HepG2 (cell line): ENCODE results near the gene ODAD4. TPM values are rescaled to one million over a fixed set of nuclear protein-coding genes. Genes with fewer than 3 reads are reported as not detected.

Experiments used
- AKNA ChIP-seq: sonication (generic); formaldehyde crosslinking; IDR thresholded peaks from 2 replicates; pipeline ENCODE4 v1.4.0; 2020; ENCODE audit warnings: missing genetic modification reagents, borderline replicate concordance
- BRCA1 ChIP-seq: sonication (generic); formaldehyde crosslinking; IDR thresholded peaks from 2 replicates; pipeline ENCODE4 v1.4.0; 2020; ENCODE audit warnings: missing genetic modification reagents
- FOSL1 ChIP-seq: sonication (generic); formaldehyde crosslinking; IDR thresholded peaks from 2 replicates; pipeline ENCODE4 v1.9.0; 2021; ENCODE audit warnings: missing genetic modification reagents, borderline replicate concordance
- RFX3 ChIP-seq: IDR thresholded peaks from 2 replicates; pipeline ENCODE4 v1.6.1; 2016; ENCODE audit warnings: missing biosample characterization, missing genetic modification reagents
- SAP130 ChIP-seq: IDR thresholded peaks from 2 replicates; pipeline ENCODE4 v1.6.1; 2016; ENCODE audit warnings: low read depth
- SKI ChIP-seq: fragments of 450-650 bp; IDR thresholded peaks from one replicate; pipeline ENCODE4 v1.6.1; 2018; ENCODE audit warnings: mild to moderate bottlenecking; ENCODE audit not compliant: partially characterized antibody
- SSRP1 ChIP-seq: IDR thresholded peaks from 2 replicates; pipeline ENCODE4 v1.6.1; 2016; ENCODE audit warnings: control low read depth
- TBX3 ChIP-seq: fragments of 450-650 bp; IDR thresholded peaks from 2 replicates; pipeline ENCODE4 v1.6.1; 2017; ENCODE audit warnings: antibody characterized with exemption, mild to moderate bottlenecking, inconsistent platforms, borderline replicate concordance
- TCF7 ChIP-seq: sonication (generic); IDR thresholded peaks from 2 replicates; pipeline ENCODE4 v1.6.1; 2016; ENCODE audit warnings: antibody characterized with exemption, low read depth
- ZBTB38 ChIP-seq: sonication (generic); formaldehyde crosslinking; IDR thresholded peaks from 2 replicates; pipeline ENCODE4 v1.5.1; 2020; ENCODE audit warnings: mild to moderate bottlenecking, missing genetic modification reagents
- ZBTB39 ChIP-seq: sonication (generic); formaldehyde crosslinking; IDR thresholded peaks from 2 replicates; pipeline ENCODE4 v1.5.0; 2020; ENCODE audit warnings: missing genetic modification reagents
- ZNF230 ChIP-seq: sonication (generic); formaldehyde crosslinking; IDR thresholded peaks from 2 replicates; pipeline ENCODE4 v1.4.0; 2020; ENCODE audit warnings: mild to moderate bottlenecking, missing genetic modification reagents
- ZNF609 ChIP-seq: sonication (generic); formaldehyde crosslinking; IDR thresholded peaks from 2 replicates; pipeline ENCODE4 v1.4.0; 2020; ENCODE audit warnings: mild to moderate bottlenecking, missing genetic modification reagents, borderline replicate concordance
- ZNF724P ChIP-seq: sonication (generic); formaldehyde crosslinking; IDR thresholded peaks from 2 replicates; pipeline ENCODE4 v1.8.0; 2022; ENCODE audit warnings: missing genetic modification reagents, borderline replicate concordance
- ZSCAN12 ChIP-seq: sonication (generic); formaldehyde crosslinking; IDR thresholded peaks from 2 replicates; pipeline ENCODE4 v1.9.0; 2021; ENCODE audit warnings: mild to moderate bottlenecking, missing genetic modification reagents
- polyA plus RNA-seq, 8 experiments: library from polyadenylated mRNA; depleted of rRNA in 3 of 8; stranded (reverse) in 7 of 8; unstranded in 1 of 8; fragments of >200 nt; fragmentation: Illumina TruSeq in 4 of 8; extraction: Trizol in 4 of 8; gene quantifications; 2 replicates each; pipeline versions ENCODE4 v1.2.1 to v1.2.3, GENCODE V29; 2011 to 2016; ENCODE audit warnings: low read depth in 4 of 8, missing spikeins in 1 of 8, mixed read lengths in 1 of 8; ENCODE audit not compliant: insufficient read depth in 1 of 8
- total RNA-seq, 5 experiments: library from RNA; depleted of rRNA; stranded (reverse); fragments of >200 nt; fragmentation: Illumina TruSeq; extraction: Trizol; gene quantifications; 2 replicates each; pipeline ENCODE4 v1.2.3, GENCODE V29; 2016; ENCODE audit warnings: low read depth in 1 of 5
- TF ChIP-seq, protein P1 (sequence below): IDR thresholded peaks from 2 replicates; pipeline ENCODE4 v1.6.1; 2012; ENCODE audit warnings: inconsistent platforms

ODAD4 gene
- total and polyA plus RNA-seq, 2 of the 13 experiments (the other 11 are each of a cell fraction or from before 2014, with no cell fraction given), result 0.48 to 0.53 TPM

- TF ChIP-seq, protein P1, sequence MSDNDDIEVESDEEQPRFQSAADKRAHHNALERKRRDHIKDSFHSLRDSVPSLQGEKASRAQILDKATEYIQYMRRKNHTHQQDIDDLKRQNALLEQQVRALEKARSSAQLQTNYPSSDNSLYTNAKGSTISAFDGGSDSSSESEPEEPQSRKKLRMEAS, result peak; percentile 34; the same call in 1 of the 2 replicates
- TF ChIP-seq BRCA1 (CRISPR knock-in tag), result no peak
- peak; percentile 68 for TF ChIP-seq ZBTB38 (CRISPR knock-in tag)
- no peak for TF ChIP-seq ZNF230 (CRISPR knock-in tag)
- no peak for TF ChIP-seq ZSCAN12
- no peak for TF ChIP-seq FOSL1 (CRISPR knock-in tag)
- TF ChIP-seq ZNF724P (CRISPR knock-in tag), result peak; percentile 78; the same call in 1 of the 2 replicates
- no peak for TF ChIP-seq RFX3 (CRISPR knock-in tag)
- no peak for TF ChIP-seq SKI
- TF ChIP-seq AKNA (CRISPR knock-in tag), result no peak
- TF ChIP-seq SSRP1 (CRISPR knock-in tag), result 0 out of 2 replicates have a peak, but pooled peaks have one; percentile 81
- TF ChIP-seq ZNF609 (CRISPR knock-in tag), result no peak
- peak; percentile 87 for TF ChIP-seq SAP130 (CRISPR knock-in tag)
- no peak for TF ChIP-seq TCF7
- TF ChIP-seq TBX3, result peak; percentile 79; the same call in 1 of the 2 replicates
- TF ChIP-seq ZBTB39 (CRISPR knock-in tag), result 0 out of 2 replicates have a peak, but pooled peaks have one; percentile 15
Measured at GRCh38 chr17:41965694-41966462, 35.5 kb downstream of the ODAD4 start (continued).
